Mucosa of stomach (tissue), 1 donor: Measurements from ENCODE around the gene ZRANB2.

ENCODE experiments used
- H3K27me3 ChIP-seq: one replicate; pipeline ENCODE4 v1.7.0; 2013; ENCODE audit warnings: mild to moderate bottlenecking, low read length; ENCODE audit not compliant: control insufficient read depth, insufficient read depth
- H3K36me3 ChIP-seq: one replicate; pipeline ENCODE4 v1.7.0; 2013; ENCODE audit warnings: low read length; ENCODE audit not compliant: control insufficient read depth, insufficient read depth
- H3K4me1 ChIP-seq: one replicate; pipeline ENCODE4 v1.7.0; 2013; ENCODE audit warnings: mild to moderate bottlenecking, low read length; ENCODE audit not compliant: control insufficient read depth, insufficient read depth
- H3K4me3 ChIP-seq: one replicate; pipeline ENCODE4 v1.7.0; 2013; ENCODE audit warnings: low read length
- H3K9ac ChIP-seq: one replicate; pipeline ENCODE4 v1.7.0; 2013; ENCODE audit warnings: mild to moderate bottlenecking, low read length, moderate library complexity
- H3K9me3 ChIP-seq: one replicate; pipeline ENCODE4 v1.7.0; 2013; ENCODE audit warnings: mild to moderate bottlenecking, low read length, moderate library complexity; ENCODE audit not compliant: control insufficient read depth
- donor health status: Pancreatic carcinoma.

ZRANB2 gene

DNA sequence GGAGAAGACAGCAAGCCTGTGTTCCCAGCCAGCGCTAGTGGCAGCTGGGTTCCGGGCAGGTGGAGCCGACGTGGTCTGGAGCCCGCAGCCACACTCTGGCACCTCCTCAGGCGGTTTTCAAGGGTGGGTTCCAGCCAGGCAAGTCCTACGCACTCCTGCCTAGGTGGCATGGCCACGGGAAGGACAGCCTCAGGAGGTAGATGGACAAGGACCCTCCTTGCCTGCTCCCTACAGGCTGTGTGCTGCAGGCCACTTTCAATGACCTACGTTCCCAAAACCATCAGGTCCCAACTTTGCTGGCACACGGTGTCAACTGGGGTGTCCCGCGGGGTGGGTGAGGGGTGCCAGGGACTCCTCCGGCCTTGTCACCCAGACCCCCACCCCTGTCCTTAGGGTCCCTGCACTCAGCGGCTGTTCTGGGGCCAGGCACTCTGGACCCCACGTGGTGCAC is 26.5 kb downstream of the ZRANB2 start:
- Histone ChIP-seq H3K4me1 (no peaks in the 10 kb centered on the region), H3K4me3 (no peak overlapping the region), H3K9me3 (no peaks in the 10 kb centered on the region), H3K27me3 (peaks cover 4% of the 10 kb centered on the region), H3K9ac (no peak overlapping the region), H3K36me3 (no peaks in the 10 kb centered on the region)

DNA sequence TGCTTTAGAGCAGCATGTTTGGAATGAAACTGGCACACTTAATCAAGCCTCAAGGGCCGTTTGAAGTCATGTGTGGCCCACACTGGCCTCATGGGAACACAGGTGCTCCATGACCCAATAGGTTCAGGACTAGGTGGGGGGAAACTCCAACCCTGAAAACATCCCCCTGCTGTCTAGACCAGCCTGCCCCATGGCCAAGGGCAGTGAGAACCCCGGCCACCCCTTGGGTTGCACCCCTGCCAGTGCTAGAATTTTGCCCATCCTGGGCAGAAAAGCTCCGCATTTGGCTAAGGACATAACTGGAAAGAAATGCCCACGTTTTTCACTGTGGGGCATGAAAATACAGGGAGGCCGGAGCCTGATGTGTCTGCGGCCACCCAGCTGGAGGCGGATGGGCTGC is 27.1 kb downstream of the ZRANB2 start:
- H3K36me3 ChIP-seq, result no peaks in the 10 kb centered on the region
- H3K4me3 ChIP-seq, result no peak overlapping the region
- peaks cover 8% of the 10 kb centered on the region for H3K27me3 ChIP-seq
- H3K9ac ChIP-seq, result no peak overlapping the region
- H3K4me1 ChIP-seq, result no peaks in the 10 kb centered on the region
- no peaks in the 10 kb centered on the region for H3K9me3 ChIP-seq

DNA sequence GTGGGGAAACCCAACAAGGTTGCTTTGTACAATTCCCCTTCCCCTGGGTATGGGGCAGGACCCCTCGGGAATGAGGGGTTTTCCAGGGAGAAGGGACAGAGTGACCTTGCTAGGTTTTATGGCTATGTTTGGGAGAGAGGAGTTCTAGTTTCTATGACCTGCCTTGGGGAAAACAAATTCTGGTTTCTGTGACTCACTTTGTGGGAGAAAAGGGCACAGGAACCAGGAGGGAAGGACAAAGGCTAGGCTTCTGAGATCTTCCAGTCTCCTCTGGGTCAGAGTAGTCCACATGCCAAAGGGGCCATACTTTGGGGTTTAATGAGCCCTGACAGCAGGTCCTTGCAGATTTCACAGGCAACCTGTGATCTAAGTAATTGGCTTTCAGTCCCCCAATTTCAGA is 27.7 kb downstream of the ZRANB2 start:
- Histone ChIP-seq H3K36me3 (no peaks in the 10 kb centered on the region), H3K9ac (no peak overlapping the region)

DNA sequence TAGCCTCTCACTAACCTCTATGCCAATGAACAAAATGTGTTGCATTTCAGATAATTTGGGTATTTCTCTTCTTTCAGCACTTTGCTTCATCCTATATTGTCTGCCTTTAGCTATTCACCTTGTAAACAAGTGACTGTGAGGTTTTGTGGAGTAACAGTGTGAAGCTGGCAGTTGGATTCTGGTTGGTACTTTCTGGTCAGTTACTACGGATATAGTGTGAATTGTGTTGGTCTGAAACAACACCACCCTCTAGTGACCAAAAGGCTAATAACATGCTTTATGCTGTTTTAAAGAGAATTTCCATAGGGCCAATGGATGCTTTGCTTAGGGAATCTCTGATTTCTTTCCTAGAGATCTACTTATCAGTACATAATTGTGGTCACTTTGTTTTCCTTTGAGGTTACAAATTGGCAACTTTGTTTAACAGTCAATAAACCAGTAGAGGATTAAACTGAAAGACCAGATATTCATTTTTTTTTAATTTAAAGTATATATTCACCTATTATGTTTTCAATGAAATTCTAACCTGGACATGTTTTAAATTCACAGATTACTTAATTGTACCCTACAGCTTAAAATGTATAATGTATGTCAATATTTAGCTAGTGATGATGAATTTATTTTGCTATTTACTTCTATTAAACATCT is 30.8 kb downstream of the ZRANB2 start:
- H3K9me3 ChIP-seq, result no peaks in the 10 kb centered on the region
- H3K4me3 ChIP-seq, result no peak overlapping the region
- no peaks in the 10 kb centered on the region for H3K36me3 ChIP-seq
- H3K9ac ChIP-seq, result no peak overlapping the region
- H3K27me3 ChIP-seq, result peaks cover 40% of the 10 kb centered on the region
- peaks cover 4% of the 10 kb centered on the region for H3K4me1 ChIP-seq

More for the DNA sequence above, 27.7 kb downstream of the ZRANB2 start:
- Histone ChIP-seq H3K4me1 (no peaks in the 10 kb centered on the region), H3K27me3 (peaks cover 14% of the 10 kb centered on the region), H3K4me3 (no peak overlapping the region), H3K9me3 (no peaks in the 10 kb centered on the region)

DNA sequence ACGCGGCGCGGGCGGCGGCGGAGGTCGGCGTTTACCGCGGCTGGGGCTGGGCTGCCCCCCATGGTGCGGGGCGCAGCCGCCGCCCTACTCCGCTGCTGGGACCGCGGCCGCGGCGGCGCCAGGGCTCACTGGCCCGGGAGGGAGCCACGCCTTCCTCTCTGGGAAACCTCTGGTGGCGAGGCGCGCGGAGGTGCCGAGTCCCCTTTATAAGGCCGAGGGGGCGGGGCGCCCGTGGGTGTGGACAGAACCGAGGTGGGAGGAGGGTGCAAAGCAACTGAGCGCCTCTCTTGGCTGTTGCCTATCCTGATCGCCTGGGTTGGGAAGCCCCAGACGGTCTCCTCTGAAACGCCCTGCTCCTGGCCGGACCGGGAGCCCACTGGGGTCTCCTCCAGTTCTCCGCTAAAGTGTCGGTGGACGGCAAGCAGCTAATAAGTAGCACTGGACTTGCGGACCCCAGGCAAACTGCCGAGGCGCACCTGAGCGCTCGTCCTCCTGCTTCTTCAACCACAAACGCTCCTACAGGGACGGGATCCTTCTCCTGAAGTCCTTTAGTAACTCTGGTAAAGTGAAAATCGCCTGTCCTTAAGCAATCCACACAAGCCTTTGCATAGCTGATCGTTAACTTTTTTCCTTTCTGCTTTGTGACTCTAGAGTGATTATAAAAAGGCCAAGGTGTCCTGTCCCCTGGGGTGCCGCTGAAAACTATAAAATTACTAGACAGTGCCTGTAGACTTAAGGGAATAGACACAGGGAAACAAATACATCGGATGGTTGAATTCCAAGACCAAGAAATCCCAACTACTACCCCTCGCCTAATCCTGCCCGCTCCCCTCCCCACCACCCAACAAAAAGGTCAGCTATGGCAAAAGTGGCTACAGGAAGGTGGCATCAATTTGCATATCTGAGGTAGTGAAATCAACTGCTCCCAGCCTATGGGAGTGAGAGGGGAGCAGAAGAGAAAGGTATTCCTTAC is 32.9 kb downstream of the ZRANB2 start, which contains the start of gene PTGER3:
TSS of gene PTGER3 (minus strand) at position 182 of the 973 bp plus-strand sequence. CDS start 239 bp downstream, outside the sequence.
- no peaks in the 10 kb centered on the region for H3K36me3 ChIP-seq
- H3K4me3 ChIP-seq, result peak within 1 kb of the TSS; percentile 21
- peaks cover 40% of the 10 kb centered on the region for H3K27me3 ChIP-seq
- peaks cover 4% of the 10 kb centered on the region for H3K4me1 ChIP-seq
- no peaks in the 10 kb centered on the region for H3K9me3 ChIP-seq
- no peak within 1 kb of the TSS for H3K9ac ChIP-seq

DNA sequence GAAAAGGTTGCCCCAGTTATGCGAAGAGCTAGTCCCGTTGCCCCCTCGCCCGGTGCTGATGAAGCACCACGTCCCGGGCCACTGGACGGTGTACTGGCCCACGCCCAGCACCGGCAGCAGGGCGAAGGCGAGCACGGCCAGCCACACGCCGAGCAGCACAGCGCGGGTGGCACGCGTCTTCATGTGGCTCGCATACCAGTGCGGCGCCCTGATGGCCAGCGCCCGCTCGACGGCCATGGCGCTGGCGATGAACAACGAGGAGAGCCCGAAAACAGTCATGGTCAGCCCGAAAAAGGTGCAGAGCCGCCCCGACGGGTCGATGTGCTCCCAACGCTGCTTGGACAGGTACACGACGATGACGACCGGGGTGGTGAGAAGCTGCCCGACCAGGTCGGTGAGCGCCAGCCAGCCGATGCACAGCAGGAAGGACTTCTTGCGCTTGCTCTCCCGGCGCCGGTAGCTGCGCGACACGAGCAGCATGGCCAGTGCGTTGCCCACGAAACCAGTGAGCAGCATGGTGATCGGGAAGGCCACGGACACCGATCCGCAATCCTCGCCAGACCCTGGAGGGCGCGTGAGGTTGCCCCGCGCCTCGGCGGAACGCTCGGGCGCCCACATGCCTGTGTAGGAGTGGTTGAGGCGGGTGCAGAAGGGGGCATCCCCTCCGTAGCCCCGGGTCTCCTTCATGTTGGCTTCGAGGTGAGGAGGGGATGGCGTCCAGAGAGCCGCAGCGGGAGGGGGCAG is 33.8 kb downstream of the ZRANB2 start:
- H3K9me3 ChIP-seq, result no peaks in the 10 kb centered on the region
- peak overlapping the region; percentile 21 for H3K4me3 ChIP-seq
- no peaks in the 10 kb centered on the region for H3K36me3 ChIP-seq
- H3K9ac ChIP-seq, result no peak overlapping the region
- H3K27me3 ChIP-seq, result peaks cover 40% of the 10 kb centered on the region
- peaks cover 4% of the 10 kb centered on the region for H3K4me1 ChIP-seq

DNA sequence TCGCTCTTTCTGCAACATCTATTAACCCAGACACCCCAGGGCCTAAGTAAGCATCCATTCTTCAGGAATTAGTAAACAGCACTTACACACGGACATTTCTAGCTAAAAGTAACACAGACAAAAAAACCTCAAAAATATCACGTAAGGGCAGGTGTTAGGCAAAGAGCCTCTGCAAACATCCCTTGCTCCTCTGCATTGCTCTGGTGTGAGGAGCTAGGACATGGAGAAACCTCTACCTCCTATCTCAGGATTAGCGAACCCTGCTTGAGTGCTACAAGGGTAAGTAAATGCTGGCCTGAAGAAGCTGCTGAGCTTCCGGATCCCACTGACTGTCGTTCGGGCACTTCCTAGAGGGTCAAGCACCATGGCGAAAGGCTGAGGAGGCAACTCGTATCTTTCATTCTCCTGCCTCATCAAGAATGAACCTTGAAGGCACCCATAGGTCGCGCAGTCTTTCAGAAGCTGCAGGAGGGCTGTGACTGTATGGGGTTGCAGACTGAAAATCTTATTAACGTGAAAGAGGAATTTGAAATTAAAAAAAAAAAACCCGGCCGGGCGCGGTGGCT is 35.3 kb downstream of the ZRANB2 start:
- Histone ChIP-seq H3K9ac (no peak overlapping the region), H3K27me3 (peaks cover 40% of the 10 kb centered on the region)

DNA sequence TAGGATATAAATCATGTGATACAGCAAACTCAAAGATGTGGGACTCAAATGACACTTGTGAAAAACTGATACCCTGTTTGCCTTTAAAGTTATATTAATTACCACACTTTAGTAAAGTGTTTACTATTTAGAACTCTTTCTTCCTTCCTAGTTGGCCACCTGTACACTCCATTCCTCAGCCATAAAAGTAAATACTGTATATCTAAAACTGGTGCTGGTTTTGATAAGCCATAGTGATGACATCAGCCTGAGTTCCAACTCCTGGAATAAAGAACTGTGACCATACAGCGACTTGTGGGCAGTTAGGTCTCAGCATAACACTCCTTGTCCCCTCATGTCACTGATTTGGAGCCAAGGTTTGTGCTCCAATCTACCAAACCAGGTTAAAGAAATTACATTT is 36.0 kb downstream of the ZRANB2 start:
- H3K36me3 ChIP-seq, result no peaks in the 10 kb centered on the region
- no peak overlapping the region for H3K4me3 ChIP-seq
- peaks cover 38% of the 10 kb centered on the region for H3K27me3 ChIP-seq
- H3K9ac ChIP-seq, result no peak overlapping the region
- H3K4me1 ChIP-seq, result peaks cover 4% of the 10 kb centered on the region
- H3K9me3 ChIP-seq, result no peaks in the 10 kb centered on the region

More for the DNA sequence above, 35.3 kb downstream of the ZRANB2 start:
- peaks cover 4% of the 10 kb centered on the region for H3K4me1 ChIP-seq
- H3K36me3 ChIP-seq, result no peaks in the 10 kb centered on the region
- no peak overlapping the region for H3K4me3 ChIP-seq
- no peaks in the 10 kb centered on the region for H3K9me3 ChIP-seq

DNA sequence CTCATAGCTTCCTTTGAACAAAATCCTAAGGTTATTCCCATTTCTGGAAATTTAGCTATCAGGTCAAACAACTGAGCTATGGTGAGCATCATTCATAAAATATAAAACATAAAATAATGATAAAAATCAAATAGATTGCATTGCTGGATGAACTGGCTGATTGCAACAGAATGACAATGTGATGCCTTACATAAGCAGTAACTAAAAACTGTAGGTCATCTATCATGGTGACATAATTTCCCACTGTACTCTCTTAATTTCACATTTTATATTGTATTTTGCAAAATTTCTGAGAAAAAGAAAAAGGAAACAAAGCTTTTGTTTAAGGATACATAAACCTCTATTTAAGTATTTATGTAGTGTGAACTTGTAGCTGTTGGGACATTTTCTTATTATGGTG is 37.8 kb downstream of the ZRANB2 start:
- no peaks in the 10 kb centered on the region for H3K36me3 ChIP-seq
- peaks cover 4% of the 10 kb centered on the region for H3K4me1 ChIP-seq
- H3K4me3 ChIP-seq, result no peak overlapping the region
- H3K9me3 ChIP-seq, result no peaks in the 10 kb centered on the region
- H3K27me3 ChIP-seq, result peaks cover 25% of the 10 kb centered on the region
- no peak overlapping the region for H3K9ac ChIP-seq

DNA sequence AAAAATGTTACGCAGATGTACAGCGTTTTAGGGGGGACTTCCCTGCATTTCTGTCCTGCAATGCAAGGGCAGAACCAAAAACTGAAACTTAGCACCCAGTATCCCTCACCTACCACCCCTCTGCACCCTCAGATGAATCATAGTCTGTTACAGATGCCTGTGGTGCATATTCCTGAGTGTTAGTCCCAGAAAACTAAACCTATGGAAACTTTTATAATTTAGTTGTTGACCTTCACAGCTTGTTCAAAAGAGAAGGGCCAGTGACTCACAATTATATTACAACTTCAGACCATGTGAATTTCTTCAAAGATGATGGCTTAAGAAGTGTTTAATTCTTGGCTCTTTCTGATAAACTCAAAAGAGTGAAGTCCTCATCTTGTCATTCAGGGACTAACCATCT is 39.0 kb downstream of the ZRANB2 start:
- Histone ChIP-seq H3K9ac (no peak overlapping the region), H3K36me3 (no peaks in the 10 kb centered on the region), H3K9me3 (no peaks in the 10 kb centered on the region), H3K4me1 (no peaks in the 10 kb centered on the region), H3K27me3 (peaks cover 12% of the 10 kb centered on the region), H3K4me3 (no peak overlapping the region)

DNA sequence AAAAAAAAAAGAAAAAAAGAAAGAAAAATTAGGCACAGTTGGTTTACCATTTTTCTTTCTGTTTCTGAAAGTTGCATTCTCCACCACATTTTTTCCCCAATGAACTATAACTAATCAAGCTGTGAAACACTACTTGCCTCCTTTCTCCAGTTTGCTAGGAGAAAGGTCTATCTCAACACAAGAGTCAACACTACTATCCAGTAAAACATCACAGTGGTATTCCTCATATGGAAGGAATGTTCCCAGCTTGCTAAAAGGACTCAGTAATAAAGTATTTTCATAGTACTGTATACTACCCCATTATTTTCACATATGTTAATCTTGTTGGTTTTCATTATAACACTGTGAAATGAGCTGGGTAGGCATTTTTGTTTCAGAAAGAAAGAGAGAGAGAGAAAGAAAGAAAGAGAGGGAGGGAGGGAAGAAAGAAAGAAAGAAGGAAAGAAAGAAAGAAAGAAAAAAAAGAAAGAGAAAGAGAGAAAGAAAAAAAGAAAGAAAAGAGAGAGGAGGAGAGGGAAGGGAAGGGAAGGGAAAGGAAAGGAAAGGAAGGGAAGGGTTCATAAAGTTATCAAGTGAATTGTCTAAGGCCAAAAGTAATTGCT is 41.1 kb downstream of the ZRANB2 start:
- Histone ChIP-seq H3K9ac (no peak overlapping the region), H3K36me3 (no peaks in the 10 kb centered on the region), H3K9me3 (no peaks in the 10 kb centered on the region), H3K4me1 (no peaks in the 10 kb centered on the region), H3K27me3 (no peaks in the 10 kb centered on the region), H3K4me3 (no peak overlapping the region)
